Measurements from ENCODE around the gene MLLT1. TPM values are rescaled to one million over a fixed set of nuclear protein-coding genes. Genes with fewer than 3 reads are reported as not detected.

Gene MLLT1
- total RNA-seq, 1 experiment from 2014 or later = 58.3 TPM

GRCh38 chr19:6258812-6259311 is 20.9 kb downstream of the MLLT1 start:
- intact Hi-C loops (cut with micrococcal nuclease; ENCODE audit: unreplicated experiment) = no loop called here
- no peaks in the 10 kb centered on the region for H3K9me3 ChIP-seq (ENCODE audit: control insufficient read depth, insufficient read depth, low read depth, low read length)
- TF ChIP-seq CTCF (IDR thresholded peaks at IDR 0.05) (no peak), POLR2AphosphoS5 (IDR thresholded peaks at IDR 0.05; ENCODE audit: low read depth, low read length) (no peak), SIN3A (IDR thresholded peaks at IDR 0.05; ENCODE audit: borderline replicate concordance, insufficient read depth, low read depth, low read length) (no peak), REST (IDR thresholded peaks at IDR 0.05; ENCODE audit: insufficient read depth in 1 of 2, low read depth in 2 of 2, low read length in 1 of 2) (no peak), TCF7L2 (IDR thresholded peaks at IDR 0.05; ENCODE audit: low read depth, low read length) (no peak)
- DNase-seq (ENCODE audit: low read depth, low spot score) = no peak
- no peak overlapping the region for H3K27ac ChIP-seq (ENCODE audit: low read length)
- no peaks in the 10 kb centered on the region for H3K36me3 ChIP-seq (ENCODE audit: control insufficient read depth, insufficient read depth, low read length)
- in situ Hi-C loops (cut with HindIII; ENCODE audit: low pct_unique_long_range_greater_than_20kb, low sequenced_read_pairs) = no loop called here
- CTCF ChIA-PET = no interaction called here
- ATAC-seq = no peak
- BruUV-seq (replicated peaks) = no TSS peak
- no peak overlapping the region for H3K4me3 ChIP-seq (ENCODE audit: low read depth in 2 of 2, low read length in 2 of 2)
- no peaks in the 10 kb centered on the region for H3K4me1 ChIP-seq (ENCODE audit: control insufficient read depth, insufficient read depth, low read length)
- no peaks in the 10 kb centered on the region for H3K27me3 ChIP-seq (ENCODE audit: control insufficient read depth, insufficient read depth, low read length)
- POLR2A ChIA-PET = no interaction called here

GRCh38 chr19:6253954-6254733 is 25.6 kb downstream of the MLLT1 start:
- ChIA-PET POLR2A (no interaction called here), CTCF (no interaction called here)
- Histone ChIP-seq H3K36me3 (ENCODE audit: control insufficient read depth, insufficient read depth, low read length) (no peaks in the 10 kb centered on the region), H3K4me1 (ENCODE audit: control insufficient read depth, insufficient read depth, low read length) (no peaks in the 10 kb centered on the region), H3K27me3 (ENCODE audit: control insufficient read depth, insufficient read depth, low read length) (no peaks in the 10 kb centered on the region), H3K4me3 (ENCODE audit: low read depth in 2 of 2, low read length in 2 of 2) (no peak overlapping the region), H3K27ac (ENCODE audit: low read length) (no peak overlapping the region), H3K9me3 (ENCODE audit: control insufficient read depth, insufficient read depth, low read depth, low read length) (no peaks in the 10 kb centered on the region)
- no peak for ATAC-seq
- TF ChIP-seq TCF7L2 (IDR thresholded peaks at IDR 0.05; ENCODE audit: low read depth, low read length) = no peak
- TF ChIP-seq CTCF (IDR thresholded peaks at IDR 0.05) = no peak
- TF ChIP-seq POLR2AphosphoS5 (IDR thresholded peaks at IDR 0.05; ENCODE audit: low read depth, low read length) = no peak
- no peak for TF ChIP-seq REST (IDR thresholded peaks at IDR 0.05; ENCODE audit: insufficient read depth in 1 of 2, low read depth in 2 of 2, low read length in 1 of 2)
- TF ChIP-seq SIN3A (IDR thresholded peaks at IDR 0.05; ENCODE audit: borderline replicate concordance, insufficient read depth, low read depth, low read length) = no peak
- intact Hi-C loops (cut with micrococcal nuclease; ENCODE audit: unreplicated experiment) = no loop called here
- in situ Hi-C loops (cut with HindIII; ENCODE audit: low pct_unique_long_range_greater_than_20kb, low sequenced_read_pairs) = no loop called here
- DNase-seq (ENCODE audit: low read depth, low spot score) = no peak
- no TSS peak for BruUV-seq (replicated peaks)

All from Panc1 (cell line).